GM12878 (cell line): ENCODE data around the gene CAMK1. TPM values are rescaled to one million over a fixed set of nuclear protein-coding genes. Genes with fewer than 3 reads are reported as not detected.

Experiments
- ATAC-seq: fragments of 200-7000 bp; cut with Tn5 transposase; 3 replicates; pipeline ENCODE4 v1.9.1; 2020; ENCODE audit warnings: mild to moderate bottlenecking, moderate library complexity
- BruUV-seq: library from RNA; stranded (reverse); fragments of 400-500 nt; replicated peaks from 2 replicates; lab custom pipeline; 2021; lab: Mats Ljungman, UMichigan
- CTCF ChIA-PET: fragments of 300-600 bp; sonication (Branson Sonifier 250); formaldehyde crosslinking; extraction: SDS; loops from one replicate; lab custom pipeline; 2021; ENCODE audit warnings: inconsistent platforms; lab: Yijun Ruan, JAX
- POLR2A ChIA-PET: fragments of 350-600 bp; formaldehyde crosslinking; extraction: SDS; loops from one replicate; lab custom pipeline; 2021; ENCODE audit warnings: inconsistent platforms; lab: Charles Lee
- RAD21 ChIA-PET: fragments of 300-600 bp; sonication (Branson Sonifier 250); formaldehyde crosslinking; loops from one replicate; lab custom pipeline; 2023; ENCODE audit warnings: antibody characterized with exemption; ENCODE audit not compliant: unreplicated experiment; lab: Charles Lee
- SMC1A ChIA-PET: fragments of 300-600 bp; sonication (Branson Sonifier 250); formaldehyde crosslinking; loops from one replicate; lab custom pipeline; 2023; ENCODE audit not compliant: unreplicated experiment, uncharacterized antibody; lab: Charles Lee
- DNase-seq: peaks from one replicate; pipeline ENCODE4 v3.0.0-alpha.2; 2011; ENCODE audit warnings: low read depth, low spot score
- FAIRE-seq: peaks from 3 replicates; lab custom pipeline; 2011; peaks lifted over from hg19 to GRCh38; lab: Jason Lieb, UNC
- H2AFZ ChIP-seq: 2 replicates; pipeline ENCODE4 v1.6.0; 2011; ENCODE audit warnings: low read depth, low read length, control low read depth; ENCODE audit not compliant: control insufficient read depth
- H3K27ac ChIP-seq: 2 replicates; pipeline ENCODE4 v1.5.1; 2011; ENCODE audit warnings: control low read depth; ENCODE audit not compliant: control insufficient read depth, insufficient read depth
- H3K27me3 ChIP-seq, 2 experiments: replicated peaks in 1 of 2; 2 replicates each; pipeline versions ENCODE4 v1.6.0 to v1.6.1; 2011; ENCODE audit warnings: low read length in 1 of 2; ENCODE audit not compliant: control insufficient read depth in 2 of 2, insufficient read depth in 2 of 2
- H3K36me3 ChIP-seq, 2 experiments: 2 replicates each; pipeline ENCODE4 v1.5.1; 2011; ENCODE audit warnings: low read length in 1 of 2; ENCODE audit not compliant: control insufficient read depth in 2 of 2, insufficient read depth in 2 of 2
- H3K4me1 ChIP-seq: 2 replicates; pipeline ENCODE4 v1.6.1; 2011; ENCODE audit warnings: mild to moderate bottlenecking, low read length, moderate library complexity, mixed read lengths; ENCODE audit not compliant: control insufficient read depth, insufficient read depth
- H3K4me2 ChIP-seq: 2 replicates; pipeline ENCODE4 v1.6.0; 2011; ENCODE audit warnings: control low read depth; ENCODE audit not compliant: control insufficient read depth, insufficient read depth
- H3K4me3 ChIP-seq: fragments of 200-600 bp; sonication (generic); 2 replicates; pipeline ENCODE4 v1.5.1; 2016
- H3K79me2 ChIP-seq: 2 replicates; pipeline ENCODE4 v1.6.0; 2011; ENCODE audit warnings: low read length; ENCODE audit not compliant: control insufficient read depth, insufficient read depth
- H3K9ac ChIP-seq: 2 replicates; pipeline ENCODE4 v1.8.0; 2011; ENCODE audit warnings: low read length, control low read depth, mixed read lengths; ENCODE audit not compliant: control insufficient read depth, insufficient read depth
- H3K9me3 ChIP-seq: replicated peaks from 3 replicates; pipeline ENCODE4 v1.5.1; 2011; ENCODE audit warnings: mild to moderate bottlenecking, low read length; ENCODE audit not compliant: control insufficient read depth, insufficient read depth
- H4K20me1 ChIP-seq: 2 replicates; pipeline ENCODE4 v1.6.0; 2011; ENCODE audit not compliant: control insufficient read depth, insufficient read depth
- BCLAF1 ChIP-seq: fragments of 450-650 bp; IDR thresholded peaks from 2 replicates; pipeline ENCODE4 v1.6.1; 2017; ENCODE audit warnings: antibody characterized with exemption, mild to moderate bottlenecking, moderate library complexity
- HSF1 ChIP-seq: fragments of 150-350 bp; IDR thresholded peaks from 2 replicates; pipeline ENCODE4 v1.6.1; 2014; ENCODE audit warnings: mild to moderate bottlenecking, low read depth, low read length
- IRF4 ChIP-seq: IDR thresholded peaks from 2 replicates; pipeline ENCODE4 v1.6.1; 2011; ENCODE audit warnings: low read depth, low read length
- MLLT1 ChIP-seq: fragments of 450-650 bp; IDR thresholded peaks from 2 replicates; pipeline ENCODE4 v1.6.1; 2016; ENCODE audit warnings: mild to moderate bottlenecking
- NR2C2 ChIP-seq: IDR thresholded peaks from 2 replicates; pipeline ENCODE4 v1.6.1; 2011; ENCODE audit warnings: borderline replicate concordance, low read depth; ENCODE audit not compliant: control insufficient read depth, insufficient read length
- POLR2AphosphoS2 ChIP-seq: IDR thresholded peaks from 2 replicates; pipeline ENCODE4 v1.6.1; 2011; ENCODE audit warnings: low read depth, mild to moderate bottlenecking, low read length, improper control_type of control experiment, moderate library complexity
- SMARCA5 ChIP-seq: fragments of 450-650 bp; IDR thresholded peaks from 2 replicates; pipeline ENCODE4 v1.6.1; 2017; ENCODE audit warnings: mild to moderate bottlenecking
- ZBED1 ChIP-seq: IDR thresholded peaks from 2 replicates; pipeline ENCODE4 v1.6.1; 2016; ENCODE audit warnings: borderline replicate concordance
- WGBS: methylation state at CpG from one replicate; pipeline ENCODE4 v1.1.6; 2016; ENCODE audit warnings: low lambda C conversion rate; ENCODE audit not compliant: insufficient replicate concordance, insufficient coverage; ENCODE audit errors: missing lambda C conversion rate; 5-methylcytosine and 5-hydroxymethylcytosine counted together
- in situ Hi-C: fragments of 300-500 bp; cut with MboI; formaldehyde crosslinking; loops from 9 replicates; pipeline ENCODE4 v1.14.3; 2018; ENCODE audit warnings: mixed read lengths
- intact Hi-C: fragments of 100-400 bp; cut with micrococcal nuclease; formaldehyde crosslinking; loops from one replicate; pipeline ENCODE4 v1.14.2; 2022; ENCODE audit not compliant: unreplicated experiment
- polyA plus RNA-seq, 11 experiments: library from polyadenylated mRNA; depleted of rRNA in 4 of 11; unstranded in 6 of 11; stranded (reverse) in 5 of 11; fragments of >200 nt; fragmentation: Nextera tagmentation in 4 of 11; fragmentation: Illumina TruSeq in 1 of 11; extraction: Ambion mirVana in 4 of 11; extraction: Trizol in 1 of 11; gene quantifications; 1 replicate in 1 of 11; 2 replicates in 10 of 11; pipeline versions ENCODE4 v1.2.1 to v1.2.3, GENCODE V29; 2011 to 2016; ENCODE audit warnings: inconsistent platforms in 2 of 11, missing spikeins in 2 of 11, low read depth in 1 of 11
- total RNA-seq, 4 experiments: library from RNA; depleted of rRNA in 3 of 4; stranded (reverse); fragments of >200 nt in 3 of 4; fragmentation: Illumina TruSeq in 1 of 4; extraction: Trizol in 1 of 4; gene quantifications; 2 replicates each; pipeline versions ENCODE4 v1.2.1 to v1.2.3, GENCODE V29; 2013 to 2021
- TF ChIP-seq, protein P1 (sequence below): fragments of 450-650 bp; formaldehyde crosslinking; IDR thresholded peaks from 2 replicates; pipeline ENCODE4 v1.4.0; 2020; ENCODE audit warnings: mild to moderate bottlenecking, moderate library complexity
- TF ChIP-seq, protein P2 (sequence below): IDR thresholded peaks from 2 replicates; pipeline ENCODE4 v1.6.1; 2012; ENCODE audit warnings: low read depth, low read length, improper control_type of control experiment
- TF ChIP-seq, protein P3 (sequence below): IDR thresholded peaks from 2 replicates; pipeline ENCODE4 v1.6.1; 2011; ENCODE audit warnings: low read depth, low read length, improper control_type of control experiment, borderline replicate concordance

Gene CAMK1
- total and polyA plus RNA-seq, 10 of the 15 experiments (the other 5 are each of a cell fraction or from before 2014, with no cell fraction given) = 0.24 to 2.1 (median 0.51) TPM; not detected in 2

GRCh38 chr3:9809239-9809614, 39.5 kb upstream of the CAMK1 start:
- ATAC-seq = peak; percentile 48
- no peak for FAIRE-seq
- no peak for DNase-seq
- peaks cover 15 to 28% of the 10 kb centered on the region in 2 experiments for H3K36me3 ChIP-seq
- H3K4me2 ChIP-seq = peak overlapping the region; percentile 90
- no peaks in the 10 kb centered on the region for H3K9me3 ChIP-seq
- intact Hi-C loops = loop anchor here (5.0 kb wide), 1 partner anchor 77 kb away; the partner anchor contains the start of gene BRPF1
- ChIA-PET RAD21 (interaction anchor here (1.2 to 2.0 kb wide), 3 partner anchors 13 to 27 kb away, joined by 3 to 6 read pairs (median 4); partner anchors contain the start of gene ARPC4), SMC1A (interaction anchor here (1.1 to 1.2 kb wide), 2 partner anchors 27 to 72 kb away, joined by 3 read pairs; no protein-coding TSS in a partner anchor), CTCF (interaction anchor here (1.0 kb wide), 1 partner anchor 35 kb away, joined by 3 read pairs; the partner anchor contains the start of gene RPUSD3), POLR2A (interaction anchor here (0.6 to 2.9 kb wide), 3 partner anchors 13 to 457 kb away, joined by 3 to 19 read pairs (median 3); no protein-coding TSS in a partner anchor)
- no peaks in the 10 kb centered on the region for H3K27me3 ChIP-seq
- H3K9ac ChIP-seq = peak overlapping the region; percentile 80
- no peaks in the 10 kb centered on the region for H3K79me2 ChIP-seq
- peak overlapping the region; percentile 81 for H3K4me3 ChIP-seq
- BruUV-seq = no TSS peak
- 28% methylated on average over 4 of the region's 4 CpGs for WGBS
- H3K27ac ChIP-seq = peak overlapping the region; percentile 75
- in situ Hi-C loops = no loop called here
- H3K4me1 ChIP-seq = peaks cover 13% of the 10 kb centered on the region
- no peaks in the 10 kb centered on the region for H4K20me1 ChIP-seq
- H2AFZ ChIP-seq = peak overlapping the region; percentile 52
- TF ChIP-seq POLR2AphosphoS2 (no peak), IRF4 (no peak), NR2C2 (no peak), SMARCA5 (no peak), MLLT1 (peak; percentile 74), BCLAF1 (no peak), ZBED1 (no peak), HSF1 (no peak)
- TF ChIP-seq, protein P1, sequence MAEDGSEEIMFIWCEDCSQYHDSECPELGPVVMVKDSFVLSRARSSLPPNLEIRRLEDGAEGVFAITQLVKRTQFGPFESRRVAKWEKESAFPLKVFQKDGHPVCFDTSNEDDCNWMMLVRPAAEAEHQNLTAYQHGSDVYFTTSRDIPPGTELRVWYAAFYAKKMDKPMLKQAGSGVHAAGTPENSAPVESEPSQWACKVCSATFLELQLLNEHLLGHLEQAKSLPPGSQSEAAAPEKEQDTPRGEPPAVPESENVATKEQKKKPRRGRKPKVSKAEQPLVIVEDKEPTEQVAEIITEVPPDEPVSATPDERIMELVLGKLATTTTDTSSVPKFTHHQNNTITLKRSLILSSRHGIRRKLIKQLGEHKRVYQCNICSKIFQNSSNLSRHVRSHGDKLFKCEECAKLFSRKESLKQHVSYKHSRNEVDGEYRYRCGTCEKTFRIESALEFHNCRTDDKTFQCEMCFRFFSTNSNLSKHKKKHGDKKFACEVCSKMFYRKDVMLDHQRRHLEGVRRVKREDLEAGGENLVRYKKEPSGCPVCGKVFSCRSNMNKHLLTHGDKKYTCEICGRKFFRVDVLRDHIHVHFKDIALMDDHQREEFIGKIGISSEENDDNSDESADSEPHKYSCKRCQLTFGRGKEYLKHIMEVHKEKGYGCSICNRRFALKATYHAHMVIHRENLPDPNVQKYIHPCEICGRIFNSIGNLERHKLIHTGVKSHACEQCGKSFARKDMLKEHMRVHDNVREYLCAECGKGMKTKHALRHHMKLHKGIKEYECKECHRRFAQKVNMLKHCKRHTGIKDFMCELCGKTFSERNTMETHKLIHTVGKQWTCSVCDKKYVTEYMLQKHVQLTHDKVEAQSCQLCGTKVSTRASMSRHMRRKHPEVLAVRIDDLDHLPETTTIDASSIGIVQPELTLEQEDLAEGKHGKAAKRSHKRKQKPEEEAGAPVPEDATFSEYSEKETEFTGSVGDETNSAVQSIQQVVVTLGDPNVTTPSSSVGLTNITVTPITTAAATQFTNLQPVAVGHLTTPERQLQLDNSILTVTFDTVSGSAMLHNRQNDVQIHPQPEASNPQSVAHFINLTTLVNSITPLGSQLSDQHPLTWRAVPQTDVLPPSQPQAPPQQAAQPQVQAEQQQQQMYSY = no peak
- TF ChIP-seq, protein P2, sequence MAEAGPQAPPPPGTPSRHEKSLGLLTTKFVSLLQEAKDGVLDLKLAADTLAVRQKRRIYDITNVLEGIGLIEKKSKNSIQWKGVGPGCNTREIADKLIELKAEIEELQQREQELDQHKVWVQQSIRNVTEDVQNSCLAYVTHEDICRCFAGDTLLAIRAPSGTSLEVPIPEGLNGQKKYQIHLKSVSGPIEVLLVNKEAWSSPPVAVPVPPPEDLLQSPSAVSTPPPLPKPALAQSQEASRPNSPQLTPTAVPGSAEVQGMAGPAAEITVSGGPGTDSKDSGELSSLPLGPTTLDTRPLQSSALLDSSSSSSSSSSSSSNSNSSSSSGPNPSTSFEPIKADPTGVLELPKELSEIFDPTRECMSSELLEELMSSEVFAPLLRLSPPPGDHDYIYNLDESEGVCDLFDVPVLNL = no peak
- TF ChIP-seq, protein P3, sequence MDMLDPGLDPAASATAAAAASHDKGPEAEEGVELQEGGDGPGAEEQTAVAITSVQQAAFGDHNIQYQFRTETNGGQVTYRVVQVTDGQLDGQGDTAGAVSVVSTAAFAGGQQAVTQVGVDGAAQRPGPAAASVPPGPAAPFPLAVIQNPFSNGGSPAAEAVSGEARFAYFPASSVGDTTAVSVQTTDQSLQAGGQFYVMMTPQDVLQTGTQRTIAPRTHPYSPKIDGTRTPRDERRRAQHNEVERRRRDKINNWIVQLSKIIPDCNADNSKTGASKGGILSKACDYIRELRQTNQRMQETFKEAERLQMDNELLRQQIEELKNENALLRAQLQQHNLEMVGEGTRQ = no peak
